Subcutaneous adipose tissue (tissue), 4 donors: Measurements from ENCODE around the gene FZR1. TPM values are rescaled to one million over a fixed set of nuclear protein-coding genes. Genes with fewer than 3 reads are reported as not detected.

Experiments used
- total RNA-seq, 4 donors: library from RNA; depleted of rRNA; stranded (reverse); fragments of >200 nt; gene quantifications; one replicate each; pipeline ENCODE4 v1.1.0, GENCODE V29; 2016
- TF ChIP-seq, protein P1 (sequence below): fragments of 450-650 bp; IDR thresholded peaks from one replicate; pipeline ENCODE4 v1.5.1; 2016; ENCODE audit warnings: low read depth, mild to moderate bottlenecking, control low read depth, antibody characterized with exemption, moderate library complexity

The FZR1 gene
- total RNA-seq, 4 donors from 2014 or later = 8.2 to 28.3 (median 13.0) TPM

DNA sequence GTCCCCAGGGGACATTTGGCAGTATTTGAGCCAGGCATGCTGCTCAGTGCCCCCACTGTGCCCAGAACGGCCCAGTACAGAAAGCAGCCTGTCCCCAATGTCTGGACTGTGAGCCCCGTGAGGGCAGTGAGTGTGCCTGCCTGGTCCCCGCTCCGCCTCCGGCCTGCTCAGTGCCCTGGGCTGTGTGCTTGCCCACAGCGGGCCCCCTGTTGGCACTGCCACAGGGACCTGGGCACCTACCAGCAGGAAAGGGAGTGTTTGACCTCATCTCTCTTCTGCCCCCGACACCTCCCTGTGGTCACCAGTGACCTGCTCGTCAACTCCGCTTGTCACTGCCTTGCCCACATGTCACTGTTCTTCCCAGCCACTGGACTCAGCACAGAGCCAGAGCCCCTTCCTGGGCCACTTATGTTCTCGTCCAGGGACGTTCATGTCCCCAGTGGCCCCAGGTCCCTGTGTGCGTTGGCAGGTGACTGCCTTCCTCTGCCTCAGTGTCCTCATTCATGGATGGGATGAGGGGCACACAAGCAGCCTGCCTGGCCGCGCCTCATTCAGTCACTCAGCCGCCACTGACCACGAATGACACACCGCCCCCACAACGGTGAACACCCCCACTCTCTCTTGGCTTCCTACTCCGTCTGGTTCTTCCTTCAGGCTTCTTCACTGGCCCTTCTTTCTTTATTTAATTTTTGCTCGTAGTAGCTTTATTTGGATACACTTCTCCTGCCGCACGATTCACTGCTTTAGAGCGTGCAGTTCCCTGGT, 2.8 kb downstream of the FZR1 start:
- TF ChIP-seq, protein P1, sequence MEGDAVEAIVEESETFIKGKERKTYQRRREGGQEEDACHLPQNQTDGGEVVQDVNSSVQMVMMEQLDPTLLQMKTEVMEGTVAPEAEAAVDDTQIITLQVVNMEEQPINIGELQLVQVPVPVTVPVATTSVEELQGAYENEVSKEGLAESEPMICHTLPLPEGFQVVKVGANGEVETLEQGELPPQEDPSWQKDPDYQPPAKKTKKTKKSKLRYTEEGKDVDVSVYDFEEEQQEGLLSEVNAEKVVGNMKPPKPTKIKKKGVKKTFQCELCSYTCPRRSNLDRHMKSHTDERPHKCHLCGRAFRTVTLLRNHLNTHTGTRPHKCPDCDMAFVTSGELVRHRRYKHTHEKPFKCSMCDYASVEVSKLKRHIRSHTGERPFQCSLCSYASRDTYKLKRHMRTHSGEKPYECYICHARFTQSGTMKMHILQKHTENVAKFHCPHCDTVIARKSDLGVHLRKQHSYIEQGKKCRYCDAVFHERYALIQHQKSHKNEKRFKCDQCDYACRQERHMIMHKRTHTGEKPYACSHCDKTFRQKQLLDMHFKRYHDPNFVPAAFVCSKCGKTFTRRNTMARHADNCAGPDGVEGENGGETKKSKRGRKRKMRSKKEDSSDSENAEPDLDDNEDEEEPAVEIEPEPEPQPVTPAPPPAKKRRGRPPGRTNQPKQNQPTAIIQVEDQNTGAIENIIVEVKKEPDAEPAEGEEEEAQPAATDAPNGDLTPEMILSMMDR = no peak

DNA sequence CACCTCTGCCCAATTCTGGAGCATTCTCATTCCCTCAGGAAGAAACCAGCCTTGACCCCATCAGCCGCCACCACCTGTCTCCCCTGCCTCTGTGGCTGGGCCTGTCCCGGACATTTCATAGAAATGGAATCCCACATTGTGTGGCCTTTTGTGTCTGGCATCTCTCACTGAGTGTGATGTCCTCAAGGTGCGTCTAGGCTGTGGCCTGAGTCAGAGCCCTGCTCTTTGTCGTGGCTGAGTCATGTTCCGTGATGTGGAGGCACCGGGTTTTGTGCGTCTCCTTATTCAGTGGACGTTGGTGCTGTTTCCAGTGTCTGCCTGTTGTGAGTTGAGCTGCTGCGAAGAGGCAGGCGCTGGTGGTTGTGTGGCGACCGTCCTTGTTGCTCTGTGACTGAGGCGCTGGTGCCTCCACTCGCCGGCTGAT, 3.5 kb downstream of the FZR1 start:
- TF ChIP-seq, protein P1 = no peak

DNA sequence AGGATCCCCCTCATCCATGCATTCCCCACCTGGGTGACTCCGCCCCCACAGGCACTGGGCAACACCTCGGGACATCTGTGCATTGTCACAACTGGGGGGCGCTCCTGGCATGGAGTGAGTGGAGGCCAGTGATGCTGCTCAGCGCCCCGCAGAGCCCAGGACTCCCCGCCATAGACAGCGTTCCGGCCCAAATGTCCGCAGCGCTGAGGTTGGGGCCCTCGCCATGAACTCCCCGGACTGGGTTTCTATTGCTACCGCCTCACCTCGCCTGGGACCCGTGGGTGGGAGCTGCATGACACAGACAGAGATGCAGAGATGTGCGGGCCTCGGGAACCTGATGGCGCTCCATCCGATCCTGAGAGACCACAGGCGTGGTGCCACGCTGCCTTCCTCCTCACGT, 4.6 kb downstream of the FZR1 start:
- TF ChIP-seq, protein P1 = no peak

DNA sequence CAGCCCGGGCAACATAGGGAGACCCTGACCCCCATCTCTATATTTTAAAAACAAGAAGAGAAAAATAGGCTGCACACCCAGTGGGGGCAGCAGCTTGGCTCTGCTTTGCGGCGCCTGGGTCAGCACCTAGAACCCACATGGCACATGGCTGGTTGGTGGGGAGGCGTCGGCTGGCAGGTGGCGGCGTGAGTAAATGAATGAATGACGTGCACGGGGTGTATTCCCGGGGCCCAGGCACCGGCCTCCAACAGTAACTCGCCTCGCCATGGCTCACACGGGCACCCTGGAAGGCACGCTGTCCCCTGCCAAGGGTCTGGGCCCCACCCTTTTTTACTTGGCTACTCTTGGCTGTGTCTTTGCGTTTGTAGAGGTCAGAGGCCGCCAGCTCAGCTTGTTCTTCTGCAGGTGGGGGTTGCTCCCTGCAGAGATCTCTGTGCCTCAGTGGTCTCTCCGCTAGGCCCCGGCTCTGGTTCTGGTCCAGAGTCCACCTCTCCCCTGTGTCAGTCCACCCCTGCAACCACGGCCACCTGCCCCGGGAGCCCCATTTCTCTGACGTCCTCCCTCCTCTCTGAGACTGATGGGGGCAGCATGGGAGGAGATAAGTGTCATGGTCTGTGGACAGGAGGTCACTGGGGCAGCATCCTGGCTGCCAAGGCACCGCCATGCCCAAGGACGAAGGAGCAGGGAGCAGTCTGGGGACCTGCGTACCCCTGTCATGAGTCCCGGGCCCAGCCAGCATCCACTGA, 5.6 kb downstream of the FZR1 start:
- TF ChIP-seq, protein P1 = no peak

DNA sequence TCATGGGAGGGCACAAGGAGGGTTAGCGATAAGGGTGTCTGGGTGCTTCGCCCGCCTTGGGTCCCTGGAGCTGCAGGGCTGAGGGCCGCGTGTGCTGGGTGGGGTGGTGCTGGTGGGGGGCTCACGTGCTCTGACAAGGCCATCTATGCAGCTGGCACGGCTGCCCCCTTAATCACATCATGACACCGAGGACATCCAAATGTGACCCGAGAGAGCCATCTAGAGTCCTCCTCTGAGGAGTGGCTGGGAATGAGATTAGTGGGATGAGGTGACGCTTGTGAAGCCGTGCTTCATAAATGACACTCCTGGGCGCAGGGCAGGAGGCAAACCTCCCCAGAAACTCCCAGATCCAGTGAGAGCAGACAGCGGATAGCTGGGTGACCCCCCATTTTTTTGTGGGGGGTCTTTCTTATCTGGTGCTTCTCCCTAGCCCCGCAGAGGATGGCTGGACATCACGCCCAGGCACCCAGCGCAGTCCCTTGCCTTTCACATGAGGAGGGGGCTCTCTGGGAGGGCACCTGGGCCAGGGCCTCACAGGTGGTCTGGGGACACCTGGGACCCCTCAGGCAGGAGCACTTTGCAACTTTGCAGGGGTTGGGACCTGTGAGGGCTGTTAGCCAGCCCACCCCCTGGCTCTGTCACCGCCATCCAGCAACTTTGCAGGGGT, 6.6 kb downstream of the FZR1 start:
- TF ChIP-seq, protein P1 = no peak

DNA sequence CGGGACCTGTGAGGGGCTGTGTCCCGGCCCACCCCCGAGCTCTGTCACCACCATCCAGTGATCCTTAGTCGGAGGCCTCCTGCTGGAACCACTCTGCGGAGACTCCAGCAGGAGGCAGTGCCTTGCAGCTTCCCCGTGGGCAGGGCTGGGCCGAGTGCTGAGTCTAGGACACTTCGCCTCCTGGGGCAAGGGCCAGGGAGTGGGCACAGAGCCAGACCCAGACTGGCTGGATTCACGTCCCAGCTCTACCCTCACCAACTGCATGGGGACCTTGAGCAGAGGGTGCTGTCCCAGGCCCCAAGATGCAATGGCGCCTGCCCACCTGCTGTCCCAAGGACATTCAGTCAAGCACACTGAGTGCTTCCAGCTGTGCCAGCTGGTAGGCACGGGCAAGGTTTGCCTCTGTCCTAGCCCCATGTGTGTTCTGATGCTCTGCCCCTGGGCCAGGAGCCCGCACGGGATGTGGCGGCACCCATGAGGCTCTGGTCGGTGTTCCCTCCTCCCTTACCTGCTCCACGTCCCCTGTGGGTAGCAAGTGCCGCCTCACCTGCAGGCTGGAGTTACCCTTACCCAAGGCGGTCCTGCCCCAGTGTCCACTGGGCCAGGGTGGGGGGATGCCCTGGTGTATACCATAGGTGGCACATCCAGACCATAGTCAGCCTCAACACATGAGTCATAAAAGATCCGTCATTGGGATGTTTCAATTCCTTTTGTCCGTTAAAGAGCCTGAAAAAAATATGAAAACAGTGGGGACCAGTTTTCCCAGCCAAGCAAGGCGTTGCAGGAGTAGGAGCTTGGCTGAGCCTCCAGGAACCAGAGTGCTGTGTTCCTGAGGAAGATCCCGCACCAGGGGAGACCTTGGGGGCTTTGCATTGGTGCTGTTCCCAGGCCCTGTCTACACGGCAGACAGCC, 7.4 kb downstream of the FZR1 start:
- TF ChIP-seq, protein P1 = no peak
